BLaER1 treated with 17β-estradiol and CSF1 and Interleukin-3, amounts not matched to agents 10 nM and 100 nM (cell line): Measurements from ENCODE around the gene ZNF521.

Source experiments
- H3K27ac ChIP-seq, 11 experiments: shearing (Covaris generic); formaldehyde crosslinking; 2 replicates each; pipeline ENCODE4 v1.8.1; 2022
- H3K27me3 ChIP-seq, 11 experiments: shearing (Covaris generic); formaldehyde crosslinking; 2 replicates each; pipeline ENCODE4 v1.8.1; 2022
- H3K36me3 ChIP-seq, 11 experiments: shearing (Covaris generic); formaldehyde crosslinking; 2 replicates each; pipeline ENCODE4 v1.8.1; 2022
- H3K4me1 ChIP-seq, 10 experiments: shearing (Covaris generic); formaldehyde crosslinking; 2 replicates each; pipeline ENCODE4 v1.8.1; 2022
- H3K4me2 ChIP-seq, 11 experiments: shearing (Covaris generic); formaldehyde crosslinking; 2 replicates each; pipeline ENCODE4 v1.8.1; 2022
- H3K4me3 ChIP-seq, 10 experiments: shearing (Covaris generic); formaldehyde crosslinking; 2 replicates each; pipeline ENCODE4 v1.8.1; 2022
- H3K9ac ChIP-seq, 11 experiments: shearing (Covaris generic); formaldehyde crosslinking; 2 replicates each; pipeline ENCODE4 v1.8.1; 2022
- H3K9me3 ChIP-seq, 11 experiments: shearing (Covaris generic); formaldehyde crosslinking; replicated peaks in 1 of 11; 2 replicates each; pipeline ENCODE4 v1.8.1; 2022
- H4K20me1 ChIP-seq, 11 experiments: shearing (Covaris generic); formaldehyde crosslinking; 2 replicates each; pipeline ENCODE4 v1.8.1; 2022
- Cebpa-rat ChIP-seq, 11 experiments: shearing (Covaris generic); IDR thresholded peaks; 2 replicates each; pipeline ENCODE4 v1.8.1; 2022

ZNF521 gene

DNA sequence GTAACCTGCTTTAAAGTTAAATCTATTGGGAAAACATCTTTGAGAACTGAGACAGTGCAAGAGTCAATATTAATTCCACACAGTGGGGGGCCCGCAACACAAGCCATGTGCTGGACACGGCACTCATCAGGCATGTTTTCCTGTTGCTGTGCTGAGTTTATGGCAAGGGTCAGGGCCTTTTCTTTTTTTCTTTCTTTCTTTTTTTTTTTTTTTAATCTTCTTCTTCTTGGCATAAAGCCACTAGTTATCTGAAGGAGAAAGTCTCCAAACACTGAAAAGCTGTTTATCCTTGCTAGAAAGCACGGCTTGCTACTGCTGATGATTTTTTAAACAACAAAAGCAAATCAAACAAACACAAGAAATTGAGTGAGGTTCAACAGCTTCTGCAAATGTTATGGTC lies 252.1 kb downstream of the ZNF521 start:
- H4K20me1 ChIP-seq, result no peaks in the 10 kb centered on the region
- no peak for TF ChIP-seq Cebpa-rat (IDR thresholded peaks at IDR 0.05)
- H3K4me3 ChIP-seq, result no peak overlapping the region
- H3K9me3 ChIP-seq, result no peaks in the 10 kb centered on the region
- no peak overlapping the region for H3K9ac ChIP-seq
- no peak overlapping the region for H3K4me2 ChIP-seq
- no peak overlapping the region for H3K27ac ChIP-seq
- no peaks in the 10 kb centered on the region for H3K27me3 ChIP-seq
- H3K36me3 ChIP-seq, result no peaks in the 10 kb centered on the region
- H3K4me1 ChIP-seq, result peaks cover 0 to 11% (median 3%) of the 10 kb centered on the region in 10 experiments; a peak in 7 of 20 replicates

DNA sequence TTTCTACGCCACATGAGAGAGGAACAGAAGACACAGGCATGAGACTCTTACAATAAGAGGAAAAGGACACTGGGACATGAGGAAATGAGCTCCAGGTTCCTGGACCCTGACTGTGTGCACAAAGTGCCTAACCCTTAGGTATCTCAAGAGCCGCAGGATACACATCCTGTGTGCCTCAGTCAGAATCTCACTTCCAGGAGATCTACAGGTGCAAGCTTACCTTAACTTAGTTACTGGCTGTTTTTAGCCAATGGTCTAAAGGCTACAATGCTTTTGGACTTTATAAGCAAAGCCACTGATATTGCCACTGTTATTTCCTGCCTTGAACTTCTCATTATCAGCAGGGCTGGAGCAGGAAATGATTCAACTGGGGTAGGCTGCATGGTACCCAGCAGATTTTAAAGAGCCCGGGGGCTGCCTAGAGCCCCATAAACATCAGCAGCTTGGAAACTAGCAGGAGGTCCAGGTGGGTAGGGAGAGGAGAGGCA lies 254.4 kb downstream of the ZNF521 start:
- Histone ChIP-seq H3K27me3 (no peaks in the 10 kb centered on the region), H3K9ac (no peak overlapping the region), H3K4me1 (peaks cover 0 to 11% (median 3%) of the 10 kb centered on the region in 10 experiments; a peak in 7 of 20 replicates), H3K36me3 (no peaks in the 10 kb centered on the region), H3K4me2 (peak overlapping the region in 5 of 11 experiments; percentile 7 to 56 (median 28); a peak in 4 of 22 replicates), H3K9me3 (no peaks in the 10 kb centered on the region), H3K27ac (no peak overlapping the region), H4K20me1 (no peaks in the 10 kb centered on the region), H3K4me3 (no peak overlapping the region)
- no peak for TF ChIP-seq Cebpa-rat (IDR thresholded peaks at IDR 0.05)

DNA sequence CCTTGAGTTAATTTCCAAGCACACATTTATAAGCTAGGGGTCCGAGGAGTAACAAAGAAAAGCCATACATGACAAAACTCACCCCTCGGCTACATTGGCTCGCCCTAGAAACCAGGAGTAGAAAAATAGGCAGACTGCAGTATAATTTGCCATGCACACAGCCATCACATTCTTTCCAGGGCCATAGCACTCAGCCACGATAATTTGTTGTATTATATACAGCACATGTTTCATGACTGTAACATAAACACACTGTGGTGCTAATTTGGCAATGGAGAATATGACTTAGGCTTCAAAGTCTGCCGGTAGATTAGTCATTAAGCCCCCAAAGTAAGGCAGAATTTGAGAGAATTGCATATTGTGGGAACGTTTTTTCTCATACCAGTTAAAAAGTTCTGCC lies 254.9 kb downstream of the ZNF521 start:
- no peak for TF ChIP-seq Cebpa-rat (IDR thresholded peaks at IDR 0.05)
- Histone ChIP-seq H4K20me1 (no peaks in the 10 kb centered on the region), H3K4me1 (peaks cover 0 to 11% (median 3%) of the 10 kb centered on the region in 10 experiments; a peak in 7 of 20 replicates), H3K4me2 (peak overlapping the region in 4 of 11 experiments; percentile 19 to 56 (median 38); a peak in 2 of 22 replicates), H3K36me3 (no peaks in the 10 kb centered on the region), H3K4me3 (no peak overlapping the region), H3K27ac (no peak overlapping the region), H3K9ac (no peak overlapping the region), H3K9me3 (no peaks in the 10 kb centered on the region), H3K27me3 (no peaks in the 10 kb centered on the region)

DNA sequence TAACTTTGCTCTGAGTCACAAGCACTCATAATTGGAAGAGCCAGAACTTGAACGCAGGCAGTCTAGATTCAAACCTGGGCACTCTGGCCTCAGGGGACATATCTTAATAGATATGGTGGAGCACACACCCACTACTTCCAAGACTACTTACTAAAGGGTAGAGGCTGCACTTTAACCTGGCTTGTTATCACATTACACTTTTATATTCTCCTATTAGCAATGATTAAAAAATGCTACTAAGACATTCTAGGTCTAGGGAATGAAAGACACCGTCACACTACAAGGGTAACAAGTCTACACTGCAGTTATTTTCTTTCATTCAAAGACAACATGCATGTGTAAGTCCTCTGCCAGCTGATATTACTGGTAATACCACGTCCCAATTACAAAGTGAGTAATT lies 258.8 kb downstream of the ZNF521 start:
- H3K27ac ChIP-seq, result no peak overlapping the region
- no peaks in the 10 kb centered on the region for H3K27me3 ChIP-seq
- peaks cover 0 to 11% (median 3%) of the 10 kb centered on the region in 10 experiments; a peak in 7 of 20 replicates for H3K4me1 ChIP-seq
- no peak overlapping the region for H3K4me2 ChIP-seq
- no peaks in the 10 kb centered on the region; a peak in 1 of 22 replicates for H4K20me1 ChIP-seq
- H3K4me3 ChIP-seq, result no peak overlapping the region
- no peak overlapping the region for H3K9ac ChIP-seq
- no peaks in the 10 kb centered on the region for H3K36me3 ChIP-seq
- no peak for TF ChIP-seq Cebpa-rat (IDR thresholded peaks at IDR 0.05)
- no peaks in the 10 kb centered on the region for H3K9me3 ChIP-seq

DNA sequence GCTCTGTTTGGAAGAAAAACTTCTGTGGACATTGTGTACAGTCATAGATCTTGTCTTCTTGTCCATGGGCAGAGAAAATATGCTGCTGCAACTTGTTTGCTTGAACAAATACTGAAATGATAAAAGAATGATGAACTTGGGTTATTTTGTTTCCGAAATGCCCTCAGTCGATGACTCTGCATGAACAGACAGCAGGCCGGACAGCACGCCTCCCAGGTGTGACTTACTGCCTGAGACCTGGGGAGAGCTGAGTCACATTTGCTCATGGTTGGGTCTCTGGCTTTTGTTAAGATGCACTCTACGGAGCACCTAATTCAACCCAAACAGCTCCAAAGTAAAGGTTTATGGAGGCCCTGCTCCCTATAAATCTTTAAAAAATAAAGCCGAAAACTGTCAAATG lies 262.5 kb downstream of the ZNF521 start:
- Histone ChIP-seq H4K20me1 (no peaks in the 10 kb centered on the region; a peak in 1 of 22 replicates), H3K27me3 (no peaks in the 10 kb centered on the region), H3K4me2 (no peak overlapping the region), H3K9me3 (no peaks in the 10 kb centered on the region), H3K27ac (no peak overlapping the region), H3K9ac (no peak overlapping the region), H3K4me1 (no peaks in the 10 kb centered on the region), H3K4me3 (no peak overlapping the region), H3K36me3 (no peaks in the 10 kb centered on the region)
- no peak for TF ChIP-seq Cebpa-rat (IDR thresholded peaks at IDR 0.05)

DNA sequence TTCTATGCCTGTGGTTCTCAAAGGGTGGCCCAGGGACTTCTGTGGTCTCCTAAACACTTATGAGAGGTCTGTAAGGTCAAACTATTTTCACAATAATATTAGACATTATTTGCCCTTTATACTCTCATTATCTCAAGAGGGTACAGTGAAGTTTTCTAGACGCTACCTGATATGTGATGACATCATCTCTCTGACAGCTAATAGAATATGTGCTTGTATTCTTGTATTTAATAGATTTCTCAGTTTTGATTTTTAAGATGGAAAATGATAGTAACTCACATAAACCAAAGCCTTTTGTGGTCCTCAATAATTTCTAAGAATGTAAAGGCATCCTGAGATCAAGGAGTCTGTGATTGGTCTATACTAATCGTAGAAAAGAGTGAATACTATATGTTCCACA lies 265.1 kb downstream of the ZNF521 start:
- Histone ChIP-seq H3K4me1 (no peaks in the 10 kb centered on the region), H4K20me1 (no peaks in the 10 kb centered on the region; a peak in 1 of 22 replicates), H3K9ac (no peak overlapping the region), H3K36me3 (no peaks in the 10 kb centered on the region), H3K9me3 (no peaks in the 10 kb centered on the region), H3K27ac (no peak overlapping the region), H3K27me3 (no peaks in the 10 kb centered on the region), H3K4me3 (no peak overlapping the region), H3K4me2 (no peak overlapping the region)
- TF ChIP-seq Cebpa-rat (IDR thresholded peaks at IDR 0.05), result no peak

DNA sequence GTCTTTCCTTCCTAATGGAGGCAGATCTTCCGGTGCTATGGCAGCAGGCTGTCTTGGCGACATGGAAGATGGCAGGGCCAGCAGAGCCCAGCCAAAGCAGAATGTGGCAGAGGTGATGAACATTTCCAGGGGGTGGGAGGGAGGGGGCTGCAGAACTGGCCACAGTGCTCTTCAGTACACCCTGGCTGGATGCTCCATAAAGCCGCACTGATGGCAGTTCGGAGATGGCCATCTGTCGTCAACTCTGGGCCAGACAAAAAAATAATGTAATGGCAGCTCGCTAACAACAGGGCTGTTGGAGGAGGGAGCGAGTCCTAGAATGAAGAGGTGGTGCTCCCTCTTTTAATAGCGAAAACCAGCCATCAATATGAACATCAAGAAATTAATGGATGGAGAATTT lies 271.0 kb downstream of the ZNF521 start:
- Histone ChIP-seq H3K27me3 (no peaks in the 10 kb centered on the region), H3K27ac (no peak overlapping the region), H3K4me1 (no peaks in the 10 kb centered on the region), H3K4me2 (no peak overlapping the region), H3K9me3 (no peaks in the 10 kb centered on the region), H4K20me1 (no peaks in the 10 kb centered on the region), H3K36me3 (no peaks in the 10 kb centered on the region), H3K4me3 (no peak overlapping the region), H3K9ac (no peak overlapping the region)
- TF ChIP-seq Cebpa-rat (IDR thresholded peaks at IDR 0.05), result no peak

DNA sequence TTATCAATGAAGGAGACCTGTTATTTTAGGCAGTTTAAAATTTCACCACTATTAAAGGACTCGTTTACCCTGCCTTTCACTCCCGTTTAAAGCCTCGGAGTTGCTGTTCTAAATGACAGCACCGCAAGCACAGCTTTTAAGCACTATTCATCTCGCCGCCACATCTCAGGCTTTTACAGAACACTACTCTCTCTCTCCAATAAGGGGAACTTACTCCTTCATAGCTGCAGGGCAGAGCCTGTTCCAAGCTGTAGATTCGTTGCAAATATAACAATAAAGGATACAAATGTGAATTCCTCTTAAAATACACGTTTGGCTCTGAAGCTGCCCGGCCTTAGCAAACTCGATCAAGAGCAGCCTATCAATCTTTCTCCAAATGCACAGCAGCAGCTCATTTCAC lies 271.8 kb downstream of the ZNF521 start:
- Histone ChIP-seq H3K27me3 (no peaks in the 10 kb centered on the region), H3K4me1 (no peaks in the 10 kb centered on the region), H3K9me3 (no peaks in the 10 kb centered on the region), H3K36me3 (no peaks in the 10 kb centered on the region), H3K9ac (no peak overlapping the region), H3K27ac (no peak overlapping the region), H3K4me3 (no peak overlapping the region), H4K20me1 (no peaks in the 10 kb centered on the region), H3K4me2 (no peak overlapping the region)
- TF ChIP-seq Cebpa-rat (IDR thresholded peaks at IDR 0.05), result no peak

DNA sequence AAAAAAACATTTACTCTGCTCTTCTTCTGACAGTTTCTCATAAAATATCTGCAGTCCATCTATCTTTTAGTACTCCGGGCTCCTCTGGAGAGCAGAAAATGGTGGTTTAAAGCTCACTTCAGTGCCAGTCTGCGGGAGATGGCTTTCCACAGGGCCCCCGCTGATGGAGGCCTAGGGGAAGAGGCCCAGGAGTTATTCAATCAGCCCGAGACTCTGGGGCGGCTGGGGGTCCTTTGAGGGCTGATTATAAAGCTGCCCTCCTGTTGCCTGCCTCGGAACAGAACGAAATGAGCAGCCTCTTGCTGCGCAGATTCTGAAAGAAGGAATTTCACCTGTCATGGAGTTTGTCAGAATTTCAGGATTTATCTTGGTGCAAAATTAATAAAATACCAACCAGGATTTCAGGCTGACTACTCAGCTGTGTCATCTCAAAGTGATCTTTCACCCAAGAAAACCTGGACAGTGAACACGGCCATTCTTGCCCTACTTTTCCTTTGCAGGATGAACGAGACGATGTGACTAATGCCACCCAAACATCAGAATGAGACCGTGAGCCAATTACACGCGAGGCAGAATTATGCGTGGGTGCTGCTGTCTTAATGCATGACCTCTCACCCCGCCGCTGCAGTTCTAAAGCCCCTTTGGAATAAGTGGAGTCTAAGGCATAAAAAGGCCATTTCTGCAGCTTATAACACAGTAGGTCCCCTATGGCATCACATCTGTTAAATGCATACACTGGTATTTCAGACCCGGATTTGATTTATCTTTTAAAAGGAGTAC lies 273.8 kb downstream of the ZNF521 start:
- H3K9ac ChIP-seq, result no peak overlapping the region
- no peak for TF ChIP-seq Cebpa-rat (IDR thresholded peaks at IDR 0.05)
- no peak overlapping the region for H3K27ac ChIP-seq
- no peaks in the 10 kb centered on the region for H3K27me3 ChIP-seq
- H3K4me1 ChIP-seq, result no peaks in the 10 kb centered on the region
- H3K9me3 ChIP-seq, result no peaks in the 10 kb centered on the region
- no peaks in the 10 kb centered on the region for H3K36me3 ChIP-seq
- H3K4me2 ChIP-seq, result no peak overlapping the region
- H3K4me3 ChIP-seq, result no peak overlapping the region
- H4K20me1 ChIP-seq, result no peaks in the 10 kb centered on the region
